Measurements from ENCODE around the gene NES.

Gene NES

DNA sequence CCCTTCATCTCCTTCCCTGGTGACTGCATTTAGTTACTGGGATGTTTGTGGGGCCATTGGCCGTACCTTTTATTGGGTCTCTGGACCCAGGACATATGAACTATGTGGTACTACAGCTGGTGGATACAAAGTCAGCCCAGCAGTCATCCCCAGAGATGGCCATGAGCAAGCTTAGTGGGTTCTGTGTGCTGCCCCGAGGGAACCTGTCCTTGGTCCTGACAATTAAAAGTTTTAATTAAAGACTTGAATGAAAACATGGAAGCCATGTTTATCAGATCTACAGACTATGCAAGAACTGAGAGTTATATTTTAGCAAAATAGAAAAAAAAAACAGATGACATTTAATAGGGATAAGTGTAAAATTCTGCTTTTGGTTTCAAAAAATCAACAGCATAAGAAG, 2.8 kb upstream of the NES start:
- no peak for DNase-seq (ENCODE audit: low read depth)

GRCh38 chr1:156677616-156678596, 699 bp upstream of the NES start:
- no peak for DNase-seq (ENCODE audit: low read depth)

DNA sequence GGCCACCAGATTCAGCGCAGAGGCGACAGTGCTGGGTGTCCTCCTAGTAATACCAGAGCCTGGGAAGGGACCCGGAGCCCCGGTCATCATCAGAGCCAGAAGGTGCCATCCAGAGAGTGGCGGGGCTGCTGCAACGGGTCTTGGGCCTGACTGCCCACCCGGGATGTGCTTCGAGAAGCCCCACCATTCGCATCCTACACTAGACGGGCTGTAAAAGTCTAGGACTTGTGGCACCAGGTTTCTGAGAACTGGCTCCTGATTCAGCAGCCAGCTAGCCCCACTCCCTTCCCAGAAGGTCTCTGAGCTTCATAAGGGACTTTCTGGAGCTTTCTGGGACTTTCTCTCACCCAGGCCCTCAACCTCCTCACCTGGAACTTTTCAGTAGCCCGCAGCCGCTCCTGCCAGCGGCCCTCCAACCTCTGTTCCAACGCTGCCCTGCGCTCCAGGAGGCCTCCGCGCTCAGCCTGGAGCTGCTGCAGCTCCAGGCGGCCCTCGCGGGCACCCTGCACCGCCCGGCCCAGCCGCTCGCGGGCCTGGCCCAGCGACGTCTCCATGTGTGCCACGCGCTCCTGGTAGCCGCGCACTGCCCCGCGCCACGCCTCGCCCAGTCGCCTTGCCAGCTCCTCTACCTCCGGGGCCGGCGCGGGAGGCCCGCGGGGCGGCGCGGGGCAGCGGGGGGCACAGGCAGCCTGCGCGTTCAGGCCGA, 940 bp downstream of the NES start:
- DNase-seq (ENCODE audit: low read depth): no peak

- DNase-seq (ENCODE audit: low read depth): no peak
Observed at GRCh38 chr1:156675210-156676113, 1.7 kb downstream of the NES start.

DNA sequence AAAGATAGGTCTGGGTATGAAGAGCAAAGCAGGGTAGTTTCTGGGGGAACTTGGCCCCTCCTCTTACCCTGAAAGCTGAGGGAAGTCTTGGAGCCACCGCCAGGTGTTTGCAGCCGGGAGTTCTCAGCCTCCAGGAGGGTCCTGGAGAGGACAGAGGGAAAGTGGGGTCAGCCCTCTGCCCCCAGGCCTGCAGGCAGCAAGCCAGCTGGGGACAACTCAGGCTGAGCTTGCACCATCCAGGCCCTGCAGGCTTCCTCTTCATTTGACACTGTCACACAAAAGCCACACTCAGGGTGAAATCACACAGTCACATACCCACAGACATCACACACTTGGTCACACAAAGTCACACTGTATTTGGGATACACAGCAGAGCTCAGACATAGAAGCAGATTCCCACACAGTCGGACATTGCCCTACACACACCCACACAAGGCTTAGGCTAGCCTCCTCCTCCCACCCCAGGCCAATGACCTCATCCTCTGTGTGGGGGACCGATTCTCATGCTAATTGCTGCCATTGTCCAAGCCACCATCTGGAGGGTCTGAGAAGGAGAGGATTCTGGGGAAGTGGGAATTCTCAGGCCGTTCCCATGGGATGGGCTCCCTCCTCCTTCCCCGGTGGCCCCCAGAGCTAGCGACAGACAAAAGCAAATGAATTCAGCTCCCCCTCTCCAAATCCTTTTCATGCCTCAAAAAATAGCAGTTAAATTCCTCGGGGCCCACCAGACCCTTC, 3.7 kb downstream of the NES start:
- DNase-seq (ENCODE audit: low read depth): no peak

DNA sequence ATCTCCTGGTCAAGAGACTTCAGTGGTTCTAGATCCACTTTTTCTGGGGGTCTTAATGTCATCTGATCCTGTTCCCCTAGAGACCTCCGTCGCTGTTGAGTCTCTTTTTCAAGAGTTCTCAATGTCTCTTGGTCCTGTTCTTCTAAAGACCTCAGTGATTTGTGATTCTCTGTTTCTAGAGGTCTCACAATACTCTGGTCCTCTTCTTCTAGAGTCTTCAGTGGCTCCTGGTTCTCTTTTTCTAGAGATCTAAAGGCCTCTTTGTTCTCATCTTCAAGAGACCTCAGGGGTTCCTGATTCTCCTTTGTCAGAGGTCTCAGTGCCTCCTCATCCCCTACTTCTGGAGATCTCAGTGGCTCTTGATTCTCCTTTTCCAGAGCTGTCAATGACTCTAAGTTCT, 5.4 kb downstream of the NES start:
- DNase-seq (ENCODE audit: low read depth): no peak

DNA sequence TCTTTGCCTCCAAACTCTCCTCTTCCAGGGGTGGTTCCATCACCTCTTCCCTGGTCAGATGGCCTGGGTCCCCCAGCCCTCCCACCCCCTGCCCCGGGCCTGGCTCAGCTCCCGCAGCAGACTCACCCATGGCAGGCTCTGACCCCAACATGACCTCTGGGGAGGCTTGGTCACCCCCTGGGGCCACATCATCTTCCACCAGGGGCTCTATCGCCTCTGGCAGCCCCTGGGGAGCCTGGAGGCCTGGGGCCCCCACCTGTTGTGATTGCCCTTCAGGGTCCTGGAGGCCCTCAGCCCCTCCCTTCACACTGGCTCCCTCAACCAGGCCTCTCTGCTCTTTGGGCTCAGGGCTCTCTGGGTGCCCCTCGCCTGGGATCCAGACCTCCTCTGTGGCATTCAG, 6.4 kb downstream of the NES start:
- no peak for DNase-seq (ENCODE audit: low read depth)

DNA sequence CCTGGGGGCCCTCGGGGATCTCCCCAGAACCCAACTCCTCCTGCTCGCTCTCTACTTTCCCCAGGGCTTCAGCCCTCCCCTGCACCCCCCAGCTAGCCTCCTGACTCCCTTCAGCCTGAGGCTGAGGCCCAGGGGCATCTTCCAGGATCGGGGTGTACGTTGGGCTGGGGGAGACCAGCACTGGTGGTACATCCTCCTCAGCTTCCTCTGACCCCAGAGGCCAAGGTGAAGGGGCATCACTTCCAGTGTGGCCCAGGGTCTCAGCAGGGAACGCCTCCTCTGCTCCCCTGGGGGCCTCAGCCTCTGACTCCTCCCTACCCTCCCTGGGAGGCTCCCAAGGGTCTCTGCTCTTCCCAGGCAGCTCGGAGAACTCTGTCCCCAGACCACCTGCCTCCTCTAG, 6.8 kb downstream of the NES start:
- no peak for DNase-seq (ENCODE audit: low read depth)

- no peak for DNase-seq (ENCODE audit: low read depth)
Observed at GRCh38 chr1:156669794-156670193, 7.4 kb downstream of the NES start.

DNA sequence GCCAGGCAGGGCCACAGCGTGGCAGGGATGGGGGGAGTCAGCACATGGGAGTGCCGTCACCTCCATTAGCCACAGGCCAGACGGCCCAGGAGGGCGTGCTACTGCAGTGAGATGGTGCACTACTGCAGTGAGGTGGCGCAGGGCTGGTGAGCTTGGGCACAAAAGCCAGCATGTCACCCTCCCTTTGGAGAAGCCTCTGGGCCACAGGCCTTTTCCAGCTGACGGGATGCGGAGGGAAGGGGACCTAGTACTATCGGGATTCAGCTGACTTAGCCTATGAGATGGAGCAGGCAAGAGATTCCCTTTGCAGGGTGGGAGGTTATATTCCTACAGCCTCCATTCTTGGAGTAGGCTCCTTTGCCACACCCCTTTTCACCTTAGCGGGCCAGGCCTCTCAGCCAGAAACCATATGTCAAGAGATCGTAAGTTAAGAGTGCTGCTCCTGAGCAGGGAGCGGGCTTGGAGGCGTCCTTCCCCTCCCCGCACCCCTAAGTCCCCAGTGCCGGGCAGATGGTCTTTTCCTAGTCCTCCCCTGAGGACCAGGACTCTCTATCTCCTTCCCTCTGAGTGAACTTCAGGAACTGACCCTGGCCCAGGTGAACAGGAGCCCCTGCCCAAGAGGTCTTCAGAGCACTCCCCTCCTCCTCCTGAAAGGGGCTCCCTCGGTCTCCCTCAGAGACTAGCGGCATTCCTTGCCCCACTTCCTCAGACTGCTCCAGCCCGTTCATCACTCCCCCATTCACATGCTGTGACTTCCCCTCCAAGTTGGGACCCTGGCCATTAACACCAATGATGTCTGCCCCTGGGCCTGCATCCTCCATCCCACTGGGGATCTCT, 8.2 kb downstream of the NES start:
- no peak for DNase-seq (ENCODE audit: low read depth)

DNA sequence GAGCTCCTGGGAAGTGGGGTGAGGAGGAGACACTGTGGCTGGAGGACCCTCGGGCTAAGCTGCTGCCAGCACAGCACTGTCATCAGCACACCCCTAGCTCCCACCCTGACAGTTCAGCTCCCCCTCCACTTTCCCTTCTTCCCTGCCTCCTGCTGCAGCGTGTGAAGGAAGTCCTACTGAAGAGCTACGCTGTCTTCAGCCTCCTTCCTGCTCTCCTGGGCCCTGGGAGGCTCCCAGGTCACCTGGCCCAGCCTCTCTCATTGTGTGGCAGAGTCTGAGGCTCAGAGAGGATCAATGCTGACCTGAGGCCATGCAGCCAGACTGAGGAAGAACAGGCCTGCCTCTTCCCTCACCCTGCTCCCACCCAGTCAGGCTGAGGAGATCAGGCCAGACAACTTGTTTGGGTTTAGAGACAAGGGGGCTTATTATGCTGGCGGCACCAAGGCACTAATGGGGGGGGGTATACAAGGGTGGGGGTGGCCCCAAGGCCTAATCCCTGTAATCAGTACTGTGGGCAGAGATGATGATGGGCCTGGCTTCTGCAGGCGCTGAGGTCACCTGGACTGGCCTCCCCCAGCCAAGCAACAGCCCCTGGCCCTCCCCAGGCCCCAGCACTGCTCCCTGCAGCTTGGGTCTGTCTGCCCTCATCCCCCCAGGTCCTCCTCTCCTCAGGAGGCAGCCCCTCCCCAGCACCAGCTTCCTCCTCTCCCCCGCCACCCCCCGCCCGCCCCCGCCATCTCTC, 9.1 kb downstream of the NES start:
- no peak for DNase-seq (ENCODE audit: low read depth)

- DNase-seq (ENCODE audit: low read depth): no peak
Observed at GRCh38 chr1:156667610-156667967, 9.6 kb downstream of the NES start.

- no peak for DNase-seq (ENCODE audit: low read depth)
Observed at GRCh38 chr1:156666862-156667609, 10.2 kb downstream of the NES start.

DNA sequence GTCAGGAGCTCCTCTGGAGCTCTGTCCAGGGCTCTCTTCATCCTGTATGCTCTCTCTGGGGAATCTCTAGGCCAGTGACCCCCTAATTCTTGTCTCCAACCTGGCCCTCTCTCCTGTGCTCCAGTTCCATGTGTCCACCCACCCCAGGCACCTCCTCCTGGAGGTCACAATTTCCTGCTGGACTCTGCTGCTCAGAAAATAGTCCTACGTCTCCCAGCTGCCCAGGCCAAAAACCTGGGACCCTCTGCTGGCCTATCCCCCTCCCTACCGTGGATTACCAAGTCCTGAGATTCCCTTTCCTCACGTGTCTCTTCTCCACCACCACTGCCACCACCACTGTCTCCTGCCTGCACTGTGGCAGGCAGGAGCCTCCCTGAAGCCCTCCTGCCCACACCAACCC, 11.7 kb downstream of the NES start:
- DNase-seq (ENCODE audit: low read depth): no peak

DNA sequence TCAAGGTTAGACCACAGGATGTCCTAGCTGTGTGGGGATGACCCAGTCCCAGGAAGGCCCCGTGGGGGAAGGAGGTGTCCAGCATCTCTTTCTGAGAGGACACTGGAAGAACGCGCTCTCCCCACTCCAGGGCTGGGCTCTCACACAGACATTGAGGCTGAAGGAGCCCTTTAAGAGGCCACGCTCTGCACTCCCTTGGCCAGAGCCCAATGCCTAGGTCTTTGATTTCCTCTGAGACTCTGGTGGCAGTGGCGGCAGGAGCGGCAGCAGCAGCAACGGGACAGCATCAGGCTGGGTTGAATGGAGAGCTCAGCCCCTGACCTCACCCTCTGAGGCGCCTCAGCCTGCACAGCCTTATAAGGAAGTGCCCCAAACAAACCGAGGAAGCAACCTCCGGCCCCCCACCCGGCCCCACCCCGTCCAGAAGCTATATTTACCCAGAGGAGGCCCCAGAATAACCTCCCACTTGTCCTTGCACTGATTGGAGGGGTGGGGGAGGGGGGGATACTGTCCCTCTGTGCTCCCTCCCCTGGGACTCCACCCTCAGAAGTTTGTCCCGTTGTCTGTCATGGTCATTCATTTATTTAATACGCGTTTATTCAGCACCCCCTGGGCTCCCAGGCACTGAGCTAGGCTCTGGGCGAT, 12.3 kb downstream of the NES start:
- DNase-seq (ENCODE audit: low read depth): no peak

- DNase-seq (ENCODE audit: low read depth): no peak
Observed at GRCh38 chr1:156664046-156664766, 13.0 kb downstream of the NES start.

- DNase-seq (ENCODE audit: low read depth): no peak
Observed at GRCh38 chr1:156663178-156663577, 14.0 kb downstream of the NES start.

GRCh38 chr1:156662800-156663055, 14.5 kb downstream of the NES start:
- DNase-seq (ENCODE audit: low read depth): no peak

All from CMK (cell line).